Measurements from ENCODE around the gene PAK5.

Gene PAK5

GRCh38 chr20:9609887-9610502, 228.9 kb downstream of the PAK5 start:
- Histone ChIP-seq H3K4me3 (no peak overlapping the region), H3K27ac (no peak overlapping the region)
- no peak for DNase-seq (ENCODE audit: low spot score)
- peak; percentile 54 for TF ChIP-seq CTCF (IDR thresholded peaks at IDR 0.05)

GRCh38 chr20:9608639-9609340, 230.1 kb downstream of the PAK5 start:
- H3K4me3 ChIP-seq, result no peak overlapping the region
- no peak for DNase-seq (ENCODE audit: low spot score)
- H3K27ac ChIP-seq, result no peak overlapping the region
- TF ChIP-seq CTCF (IDR thresholded peaks at IDR 0.05), result no peak

GRCh38 chr20:9602847-9603183, 236.1 kb downstream of the PAK5 start:
- TF ChIP-seq CTCF (IDR thresholded peaks at IDR 0.05), result no peak
- no peak overlapping the region for H3K4me3 ChIP-seq
- DNase-seq (ENCODE audit: low spot score), result no peak
- no peak overlapping the region for H3K27ac ChIP-seq

- H3K4me3 ChIP-seq, result no peak overlapping the region
- no peak for DNase-seq (ENCODE audit: low spot score)
- no peak for TF ChIP-seq CTCF (IDR thresholded peaks at IDR 0.05)
- H3K27ac ChIP-seq, result no peak overlapping the region
Measured at GRCh38 chr20:9600562-9600961, 238.3 kb downstream of the PAK5 start.

- Histone ChIP-seq H3K27ac (no peak overlapping the region), H3K4me3 (no peak overlapping the region)
- TF ChIP-seq CTCF (IDR thresholded peaks at IDR 0.05), result no peak
- no peak for DNase-seq (ENCODE audit: low spot score)
Measured at GRCh38 chr20:9597547-9597946, 241.3 kb downstream of the PAK5 start.

- H3K27ac ChIP-seq, result no peak overlapping the region
- TF ChIP-seq CTCF (IDR thresholded peaks at IDR 0.05), result no peak
- no peak for DNase-seq (ENCODE audit: low spot score)
- H3K4me3 ChIP-seq, result no peak overlapping the region
Measured at GRCh38 chr20:9595763-9596162, 243.1 kb downstream of the PAK5 start.

- Histone ChIP-seq H3K27ac (no peak overlapping the region), H3K4me3 (no peak overlapping the region)
- TF ChIP-seq CTCF (IDR thresholded peaks at IDR 0.05), result no peak
- no peak for DNase-seq (ENCODE audit: low spot score)
Measured at GRCh38 chr20:9594284-9594875, 244.5 kb downstream of the PAK5 start.
